WTC11 (cell line): ENCODE measurements around the gene PAX8. TPM values are rescaled to one million over a fixed set of nuclear protein-coding genes. Genes with fewer than 3 reads are reported as not detected.

Experiments
- ATAC-seq: fragments of 200-7000 bp; cut with Tn5 transposase; 2 replicates; pipeline ENCODE4 v1.10.0; 2021; ENCODE audit warnings: mild to moderate bottlenecking, moderate library complexity
- CTCF ChIA-PET: fragments of 300-600 bp; sonication (Branson Sonifier 250); formaldehyde crosslinking; loops from one replicate; lab custom pipeline; 2021; ENCODE audit warnings: antibody characterized with exemption; lab: Charles Lee
- POLR2A ChIA-PET: fragments of 350-600 bp; sonication (Branson Sonifier 250); formaldehyde crosslinking; loops from one replicate; lab custom pipeline; 2021; ENCODE audit warnings: antibody characterized with exemption; lab: Charles Lee
- DNase-seq: peaks from one replicate; pipeline ENCODE4 v3.0.0; 2021; ENCODE audit warnings: low spot score
- H3K27ac Mint-ChIP-seq: 2 replicates; pipeline ENCODE4 v1.8.0; 2021; ENCODE audit warnings: mixed read lengths
- H3K27me3 Mint-ChIP-seq: 2 replicates; pipeline ENCODE4 v1.8.0; 2021; ENCODE audit warnings: low read depth, mild to moderate bottlenecking, moderate library complexity, mixed read lengths
- H3K36me3 Mint-ChIP-seq: 2 replicates; pipeline ENCODE4 v1.8.0; 2021; ENCODE audit warnings: mixed read lengths
- H3K4me1 Mint-ChIP-seq: 2 replicates; pipeline ENCODE4 v1.8.0; 2022; ENCODE audit warnings: mixed read lengths
- H3K4me3 Mint-ChIP-seq: 2 replicates; pipeline ENCODE4 v1.8.0; 2021; ENCODE audit warnings: mild to moderate bottlenecking, moderate library complexity, mixed read lengths
- H3K9me3 Mint-ChIP-seq: 2 replicates; pipeline ENCODE4 v1.8.0; 2021; ENCODE audit warnings: mixed read lengths
- AFF4 ChIP-seq: sonication (generic); formaldehyde crosslinking; IDR thresholded peaks from 2 replicates; pipeline ENCODE4 v1.8.1; 2023; ENCODE audit warnings: mild to moderate bottlenecking, missing genetic modification reagents, borderline replicate concordance
- ATF3 ChIP-seq: sonication (generic); formaldehyde crosslinking; conservative IDR thresholded peaks from 2 replicates; pipeline ENCODE4 v1.8.1; 2022; ENCODE audit warnings: mild to moderate bottlenecking, missing genetic modification reagents
- E2F1 ChIP-seq: sonication (generic); formaldehyde crosslinking; IDR thresholded peaks from 2 replicates; pipeline ENCODE4 v1.8.0; 2022; ENCODE audit warnings: mild to moderate bottlenecking, missing genetic modification reagents
- FOXK1 ChIP-seq: sonication (generic); formaldehyde crosslinking; IDR thresholded peaks from 2 replicates; pipeline ENCODE4 v1.8.0; 2022; ENCODE audit warnings: mild to moderate bottlenecking, moderate library complexity, missing genetic modification reagents
- MLX ChIP-seq: sonication (generic); formaldehyde crosslinking; IDR thresholded peaks from 2 replicates; pipeline ENCODE4 v1.8.1; 2023; ENCODE audit warnings: mild to moderate bottlenecking, missing genetic modification reagents, moderate library complexity
- MXD4 ChIP-seq: fragments of 250-450 bp; sonication (Bioruptor Pico); IDR thresholded peaks from 2 replicates; pipeline ENCODE4 v1.8.0; 2021; ENCODE audit warnings: mild to moderate bottlenecking, moderate library complexity, borderline replicate concordance
- MYBL2 ChIP-seq: sonication (generic); formaldehyde crosslinking; IDR thresholded peaks from 2 replicates; pipeline ENCODE4 v1.8.1; 2023; ENCODE audit warnings: mild to moderate bottlenecking, moderate library complexity, missing genetic modification reagents
- PREB ChIP-seq: sonication (generic); formaldehyde crosslinking; IDR thresholded peaks from 2 replicates; pipeline ENCODE4 v1.8.1; 2022; ENCODE audit warnings: mild to moderate bottlenecking, missing genetic modification reagents, moderate library complexity, borderline replicate concordance
- TP53 ChIP-seq: sonication (generic); formaldehyde crosslinking; IDR thresholded peaks from 2 replicates; pipeline ENCODE4 v1.8.1; 2023; ENCODE audit warnings: mild to moderate bottlenecking, missing genetic modification reagents
- USF1 ChIP-seq: sonication (generic); formaldehyde crosslinking; IDR thresholded peaks from 2 replicates; pipeline ENCODE4 v1.8.0; 2022; ENCODE audit warnings: mild to moderate bottlenecking, missing genetic modification reagents
- USF2 ChIP-seq: sonication (generic); formaldehyde crosslinking; IDR thresholded peaks from 2 replicates; pipeline ENCODE4 v1.8.1; 2023; ENCODE audit warnings: mild to moderate bottlenecking, missing genetic modification reagents, moderate library complexity
- ZNF121 ChIP-seq: sonication (generic); formaldehyde crosslinking; IDR thresholded peaks from 2 replicates; pipeline ENCODE4 v1.8.0; 2023; ENCODE audit warnings: missing genetic modification reagents
- ZNF263 ChIP-seq: sonication (generic); formaldehyde crosslinking; IDR thresholded peaks from 2 replicates; pipeline ENCODE4 v1.8.1; 2022; ENCODE audit warnings: low read depth, mild to moderate bottlenecking, moderate library complexity, missing genetic modification reagents
- ZNF425 ChIP-seq: fragments of 250-450 bp; sonication (Bioruptor Pico); conservative IDR thresholded peaks from 2 replicates; pipeline ENCODE4 v1.9.0; 2021; ENCODE audit warnings: mild to moderate bottlenecking
- total RNA-seq: library from RNA; stranded (reverse); gene quantifications from 3 replicates; pipeline ENCODE4 v1.2.3, GENCODE V29; 2021

The PAX8 gene
- total RNA-seq, 1 experiment from 2014 or later, result 0.35 TPM

- Mint-ChIP-seq H3K4me1 (peaks cover 17% of the 10 kb centered on the region), H3K4me3 (no peak overlapping the region), H3K27me3 (peaks cover 4% of the 10 kb centered on the region; the same call in 1 of the 2 replicates), H3K27ac (no peak overlapping the region), H3K36me3 (no peaks in the 10 kb centered on the region), H3K9me3 (no peaks in the 10 kb centered on the region)
- ChIA-PET CTCF (interaction anchor here (0.7 to 1.2 kb wide), 2 partner anchors 11 to 25 kb away, joined by 3 to 4 read pairs; no protein-coding TSS in a partner anchor), POLR2A (no interaction called here)
- ATAC-seq (peak; percentile 61), DNase-seq (no peak)
- no peak for TF ChIP-seq MLX
- TF ChIP-seq USF1, result no peak
- no peak for TF ChIP-seq AFF4
- TF ChIP-seq TP53, result no peak
- TF ChIP-seq E2F1 (CRISPR knock-in tag), result no peak
- TF ChIP-seq FOXK1 (CRISPR knock-in tag), result no peak
- TF ChIP-seq MYBL2 (CRISPR knock-in tag), result no peak
- no peak for TF ChIP-seq USF2 (CRISPR knock-in tag)
- TF ChIP-seq ATF3 (CRISPR knock-in tag), result no peak
- no peak for TF ChIP-seq ZNF263 (CRISPR knock-in tag)
- TF ChIP-seq ZNF121 (CRISPR knock-in tag), result no peak
- TF ChIP-seq PREB (CRISPR knock-in tag), result no peak
- TF ChIP-seq MXD4 (CRISPR knock-in tag), result no peak
- TF ChIP-seq ZNF425 (CRISPR knock-in tag), result no peak
These were observed 49.6 kb downstream of the PAX8 start for GRCh38 chr2:113228991-113229716.
